Measurements from ENCODE around the gene CASZ1.

Gene CASZ1

GRCh38 chr1:10682449-10683309, 113.8 kb downstream of the CASZ1 start:
- Histone ChIP-seq H3K4me1 (ENCODE audit: low read depth, poor library complexity, severe bottlenecking) (no peaks in the 10 kb centered on the region), H3K27ac (no peak overlapping the region), H2AFZ (ENCODE audit: low read depth) (no peak overlapping the region), H4K20me1 (ENCODE audit: insufficient read depth) (no peaks in the 10 kb centered on the region), H3K4me3 (IDR thresholded peaks at IDR 0.05; ENCODE audit: insufficient read depth, low read depth, low read length) (no peak overlapping the region), H3K4me2 (no peak overlapping the region), H3K79me2 (ENCODE audit: insufficient read depth, low read depth) (no peaks in the 10 kb centered on the region), H3K27me3 (ENCODE audit: insufficient read depth, low read depth) (peaks cover 98% of the 10 kb centered on the region), H3K36me3 (ENCODE audit: insufficient read depth) (no peaks in the 10 kb centered on the region), H3K9ac (no peak overlapping the region)
- no peak for TF ChIP-seq CTCF (conservative IDR thresholded peaks at IDR 0.05; ENCODE audit: low read depth, low read length)

GRCh38 chr1:10682108-10682445, 114.4 kb downstream of the CASZ1 start:
- no peaks in the 10 kb centered on the region for H4K20me1 ChIP-seq (ENCODE audit: insufficient read depth)
- peaks cover 98% of the 10 kb centered on the region for H3K27me3 ChIP-seq (ENCODE audit: insufficient read depth, low read depth)
- H3K4me2 ChIP-seq = no peak overlapping the region
- H3K79me2 ChIP-seq (ENCODE audit: insufficient read depth, low read depth) = no peaks in the 10 kb centered on the region
- H2AFZ ChIP-seq (ENCODE audit: low read depth) = no peak overlapping the region
- no peak overlapping the region for H3K27ac ChIP-seq
- H3K36me3 ChIP-seq (ENCODE audit: insufficient read depth) = no peaks in the 10 kb centered on the region
- no peak overlapping the region for H3K4me3 ChIP-seq (IDR thresholded peaks at IDR 0.05; ENCODE audit: insufficient read depth, low read depth, low read length)
- TF ChIP-seq CTCF (conservative IDR thresholded peaks at IDR 0.05; ENCODE audit: low read depth, low read length) = no peak
- no peak overlapping the region for H3K9ac ChIP-seq
- H3K4me1 ChIP-seq (ENCODE audit: low read depth, poor library complexity, severe bottlenecking) = no peaks in the 10 kb centered on the region

- no peak overlapping the region for H3K4me2 ChIP-seq
- H3K27ac ChIP-seq = no peak overlapping the region
- H3K36me3 ChIP-seq (ENCODE audit: insufficient read depth) = no peaks in the 10 kb centered on the region
- no peak overlapping the region for H3K4me3 ChIP-seq (IDR thresholded peaks at IDR 0.05; ENCODE audit: insufficient read depth, low read depth, low read length)
- H3K4me1 ChIP-seq (ENCODE audit: low read depth, poor library complexity, severe bottlenecking) = no peaks in the 10 kb centered on the region
- no peaks in the 10 kb centered on the region for H4K20me1 ChIP-seq (ENCODE audit: insufficient read depth)
- H3K79me2 ChIP-seq (ENCODE audit: insufficient read depth, low read depth) = no peaks in the 10 kb centered on the region
- H3K9ac ChIP-seq = no peak overlapping the region
- no peak for TF ChIP-seq CTCF (conservative IDR thresholded peaks at IDR 0.05; ENCODE audit: low read depth, low read length)
- peaks cover 98% of the 10 kb centered on the region for H3K27me3 ChIP-seq (ENCODE audit: insufficient read depth, low read depth)
- no peak overlapping the region for H2AFZ ChIP-seq (ENCODE audit: low read depth)
These were observed 114.9 kb downstream of the CASZ1 start for GRCh38 chr1:10681296-10682107.

GRCh38 chr1:10680487-10680886, 116.0 kb downstream of the CASZ1 start:
- Histone ChIP-seq H2AFZ (ENCODE audit: low read depth) (no peak overlapping the region), H3K36me3 (ENCODE audit: insufficient read depth) (no peaks in the 10 kb centered on the region), H3K4me2 (no peak overlapping the region), H3K9ac (no peak overlapping the region), H3K4me1 (ENCODE audit: low read depth, poor library complexity, severe bottlenecking) (no peaks in the 10 kb centered on the region), H3K4me3 (IDR thresholded peaks at IDR 0.05; ENCODE audit: insufficient read depth, low read depth, low read length) (no peak overlapping the region), H3K79me2 (ENCODE audit: insufficient read depth, low read depth) (no peaks in the 10 kb centered on the region), H3K27me3 (ENCODE audit: insufficient read depth, low read depth) (peaks cover 96% of the 10 kb centered on the region), H4K20me1 (ENCODE audit: insufficient read depth) (no peaks in the 10 kb centered on the region), H3K27ac (no peak overlapping the region)
- no peak for TF ChIP-seq CTCF (conservative IDR thresholded peaks at IDR 0.05; ENCODE audit: low read depth, low read length)
